GDM1 (cell line): ENCODE results near the gene ZMAT5.

Experiments used
- DNase-seq: peaks from one replicate; lab custom pipeline; 2025; lab: John Stamatoyannopoulos, UW

The ZMAT5 gene

GRCh38 chr22:29706486-29706885 lies 60.3 kb downstream of the ZMAT5 start:
- DNase-seq: no peak

- DNase-seq: no peak
These were observed 61.2 kb downstream of the ZMAT5 start for GRCh38 chr22:29705651-29706050.

- no peak for DNase-seq
These were observed 62.1 kb downstream of the ZMAT5 start for GRCh38 chr22:29704528-29705285.

- no peak for DNase-seq
These were observed 63.1 kb downstream of the ZMAT5 start for GRCh38 chr22:29703569-29704195.

GRCh38 chr22:29702931-29703501 lies 63.8 kb downstream of the ZMAT5 start:
- no peak for DNase-seq

- DNase-seq: no peak
These were observed 64.5 kb downstream of the ZMAT5 start for GRCh38 chr22:29702000-29702930.

GRCh38 chr22:29701155-29701999 lies 65.4 kb downstream of the ZMAT5 start:
- no peak for DNase-seq

GRCh38 chr22:29700900-29701154 lies 66.0 kb downstream of the ZMAT5 start:
- DNase-seq: no peak

- no peak for DNase-seq
These were observed 66.5 kb downstream of the ZMAT5 start for GRCh38 chr22:29700206-29700899.

GRCh38 chr22:29697853-29698598 lies 68.8 kb downstream of the ZMAT5 start:
- DNase-seq: no peak

GRCh38 chr22:29695129-29695926 lies 71.5 kb downstream of the ZMAT5 start:
- DNase-seq: no peak

GRCh38 chr22:29693671-29694070 lies 73.1 kb downstream of the ZMAT5 start:
- DNase-seq: no peak

- DNase-seq: no peak
These were observed 73.6 kb downstream of the ZMAT5 start for GRCh38 chr22:29693161-29693560.

GRCh38 chr22:29692327-29692640 lies 74.5 kb downstream of the ZMAT5 start:
- no peak for DNase-seq

GRCh38 chr22:29691636-29692326 lies 75.0 kb downstream of the ZMAT5 start:
- DNase-seq: no peak

GRCh38 chr22:29690476-29690875 lies 76.3 kb downstream of the ZMAT5 start:
- no peak for DNase-seq

GRCh38 chr22:29689880-29690213 lies 77.0 kb downstream of the ZMAT5 start:
- DNase-seq: no peak

GRCh38 chr22:29689206-29689879 lies 77.5 kb downstream of the ZMAT5 start:
- DNase-seq: no peak

- no peak for DNase-seq
These were observed 82.6 kb downstream of the ZMAT5 start for GRCh38 chr22:29684244-29684643.
